NCI-H1417 (cell line): ENCODE data around the gene H19.

Experiments
- DNase-seq, 3 experiments: peaks; one replicate each; lab custom pipeline; 2025; lab: John Stamatoyannopoulos, UW

Gene H19

GRCh38 chr11:1946812-1947484 lies 50.7 kb downstream of the H19 start, which contains the start of gene MRPL23:
MRPL23 (plus strand) TSS chr11:1947332; CDS start chr11:1947363, 31 bp downstream.
- DNase-seq, result no peak
